ENCODE results near the gene BTG4. TPM values are rescaled to one million over a fixed set of nuclear protein-coding genes. Genes with fewer than 3 reads are reported as not detected.

Gene BTG4
- total RNA-seq, 1 experiment from 2014 or later = not detected

DNA sequence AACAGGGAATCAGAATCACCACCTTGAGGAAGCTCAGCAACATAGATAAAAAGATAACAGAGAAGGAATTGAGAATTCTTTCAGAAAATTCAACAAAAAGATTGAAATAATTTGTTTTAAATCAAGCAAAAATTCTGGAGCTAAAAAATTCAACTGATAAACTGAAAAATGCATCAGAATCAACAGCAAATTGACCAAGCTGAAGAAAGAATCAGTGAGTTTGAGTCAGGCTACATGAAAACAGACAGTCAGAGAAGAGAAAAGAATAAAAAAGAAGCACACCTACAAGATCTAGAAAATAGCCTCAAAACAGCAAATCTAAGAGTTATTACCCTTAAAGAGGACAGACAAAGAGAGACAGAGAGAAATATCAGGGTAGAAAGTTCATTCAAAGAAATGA, 28.8 kb downstream of the BTG4 start:
- CTCF ChIA-PET = interaction anchor here (2.0 kb wide), 1 partner anchor 28 kb away, joined by 7 read pairs; no protein-coding TSS in a partner anchor
- POLR2A ChIA-PET = no interaction called here
- no peak for TF ChIP-seq FOXJ3 (CRISPR knock-in tag; IDR thresholded peaks at IDR 0.05; ENCODE audit: borderline replicate concordance)
- TF ChIP-seq, protein P1, sequence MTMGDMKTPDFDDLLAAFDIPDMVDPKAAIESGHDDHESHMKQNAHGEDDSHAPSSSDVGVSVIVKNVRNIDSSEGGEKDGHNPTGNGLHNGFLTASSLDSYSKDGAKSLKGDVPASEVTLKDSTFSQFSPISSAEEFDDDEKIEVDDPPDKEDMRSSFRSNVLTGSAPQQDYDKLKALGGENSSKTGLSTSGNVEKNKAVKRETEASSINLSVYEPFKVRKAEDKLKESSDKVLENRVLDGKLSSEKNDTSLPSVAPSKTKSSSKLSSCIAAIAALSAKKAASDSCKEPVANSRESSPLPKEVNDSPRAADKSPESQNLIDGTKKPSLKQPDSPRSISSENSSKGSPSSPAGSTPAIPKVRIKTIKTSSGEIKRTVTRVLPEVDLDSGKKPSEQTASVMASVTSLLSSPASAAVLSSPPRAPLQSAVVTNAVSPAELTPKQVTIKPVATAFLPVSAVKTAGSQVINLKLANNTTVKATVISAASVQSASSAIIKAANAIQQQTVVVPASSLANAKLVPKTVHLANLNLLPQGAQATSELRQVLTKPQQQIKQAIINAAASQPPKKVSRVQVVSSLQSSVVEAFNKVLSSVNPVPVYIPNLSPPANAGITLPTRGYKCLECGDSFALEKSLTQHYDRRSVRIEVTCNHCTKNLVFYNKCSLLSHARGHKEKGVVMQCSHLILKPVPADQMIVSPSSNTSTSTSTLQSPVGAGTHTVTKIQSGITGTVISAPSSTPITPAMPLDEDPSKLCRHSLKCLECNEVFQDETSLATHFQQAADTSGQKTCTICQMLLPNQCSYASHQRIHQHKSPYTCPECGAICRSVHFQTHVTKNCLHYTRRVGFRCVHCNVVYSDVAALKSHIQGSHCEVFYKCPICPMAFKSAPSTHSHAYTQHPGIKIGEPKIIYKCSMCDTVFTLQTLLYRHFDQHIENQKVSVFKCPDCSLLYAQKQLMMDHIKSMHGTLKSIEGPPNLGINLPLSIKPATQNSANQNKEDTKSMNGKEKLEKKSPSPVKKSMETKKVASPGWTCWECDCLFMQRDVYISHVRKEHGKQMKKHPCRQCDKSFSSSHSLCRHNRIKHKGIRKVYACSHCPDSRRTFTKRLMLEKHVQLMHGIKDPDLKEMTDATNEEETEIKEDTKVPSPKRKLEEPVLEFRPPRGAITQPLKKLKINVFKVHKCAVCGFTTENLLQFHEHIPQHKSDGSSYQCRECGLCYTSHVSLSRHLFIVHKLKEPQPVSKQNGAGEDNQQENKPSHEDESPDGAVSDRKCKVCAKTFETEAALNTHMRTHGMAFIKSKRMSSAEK (CRISPR knock-in tag; IDR thresholded peaks at IDR 0.05; ENCODE audit: borderline replicate concordance) = no peak
- TF ChIP-seq, protein P2, sequence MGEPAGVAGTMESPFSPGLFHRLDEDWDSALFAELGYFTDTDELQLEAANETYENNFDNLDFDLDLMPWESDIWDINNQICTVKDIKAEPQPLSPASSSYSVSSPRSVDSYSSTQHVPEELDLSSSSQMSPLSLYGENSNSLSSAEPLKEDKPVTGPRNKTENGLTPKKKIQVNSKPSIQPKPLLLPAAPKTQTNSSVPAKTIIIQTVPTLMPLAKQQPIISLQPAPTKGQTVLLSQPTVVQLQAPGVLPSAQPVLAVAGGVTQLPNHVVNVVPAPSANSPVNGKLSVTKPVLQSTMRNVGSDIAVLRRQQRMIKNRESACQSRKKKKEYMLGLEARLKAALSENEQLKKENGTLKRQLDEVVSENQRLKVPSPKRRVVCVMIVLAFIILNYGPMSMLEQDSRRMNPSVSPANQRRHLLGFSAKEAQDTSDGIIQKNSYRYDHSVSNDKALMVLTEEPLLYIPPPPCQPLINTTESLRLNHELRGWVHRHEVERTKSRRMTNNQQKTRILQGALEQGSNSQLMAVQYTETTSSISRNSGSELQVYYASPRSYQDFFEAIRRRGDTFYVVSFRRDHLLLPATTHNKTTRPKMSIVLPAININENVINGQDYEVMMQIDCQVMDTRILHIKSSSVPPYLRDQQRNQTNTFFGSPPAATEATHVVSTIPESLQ (CRISPR knock-in tag; IDR thresholded peaks at IDR 0.05) = no peak
- TF ChIP-seq ARID4B (CRISPR knock-in tag; IDR thresholded peaks at IDR 0.05; ENCODE audit: borderline replicate concordance) = no peak
- no peak for TF ChIP-seq TP53 (CRISPR knock-in tag; IDR thresholded peaks at IDR 0.05)

GRCh38 chr11:111479666-111480065, 32.5 kb downstream of the BTG4 start:
- Mint-ChIP-seq H3K4me3 (no peak overlapping the region), H3K4me1 (no peaks in the 10 kb centered on the region), H3K9me3 (peaks cover 17% of the 10 kb centered on the region), H3K27me3 (ENCODE audit: low read depth) (peaks cover 4% of the 10 kb centered on the region), H3K27ac (no peak overlapping the region), H3K36me3 (no peaks in the 10 kb centered on the region; the same call in 1 of the 2 replicates)
- POLR2A ChIA-PET = no interaction called here
- ATAC-seq (no peak), DNase-seq (ENCODE audit: low spot score) (no peak)
- no peak for TF ChIP-seq IRF2 (CRISPR knock-in tag; IDR thresholded peaks at IDR 0.05; ENCODE audit: borderline replicate concordance, low read depth)
- no peak for TF ChIP-seq PRRX2 (CRISPR knock-in tag; IDR thresholded peaks at IDR 0.05)
- no peak for TF ChIP-seq RORB (CRISPR knock-in tag; IDR thresholded peaks at IDR 0.05)
- no peak for TF ChIP-seq EMX1 (CRISPR knock-in tag; IDR thresholded peaks at IDR 0.05)
- no peak for TF ChIP-seq E2F5 (CRISPR knock-in tag; IDR thresholded peaks at IDR 0.05)
- no peak for TF ChIP-seq AFF4 (CRISPR knock-in tag; IDR thresholded peaks at IDR 0.05; ENCODE audit: borderline replicate concordance)
- no peak for TF ChIP-seq MYBL2 (CRISPR knock-in tag; IDR thresholded peaks at IDR 0.05)
- TF ChIP-seq, protein P3, sequence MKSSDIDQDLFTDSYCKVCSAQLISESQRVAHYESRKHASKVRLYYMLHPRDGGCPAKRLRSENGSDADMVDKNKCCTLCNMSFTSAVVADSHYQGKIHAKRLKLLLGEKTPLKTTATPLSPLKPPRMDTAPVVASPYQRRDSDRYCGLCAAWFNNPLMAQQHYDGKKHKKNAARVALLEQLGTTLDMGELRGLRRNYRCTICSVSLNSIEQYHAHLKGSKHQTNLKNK (CRISPR knock-in tag; IDR thresholded peaks at IDR 0.05) = no peak
- TF ChIP-seq, protein P4, sequence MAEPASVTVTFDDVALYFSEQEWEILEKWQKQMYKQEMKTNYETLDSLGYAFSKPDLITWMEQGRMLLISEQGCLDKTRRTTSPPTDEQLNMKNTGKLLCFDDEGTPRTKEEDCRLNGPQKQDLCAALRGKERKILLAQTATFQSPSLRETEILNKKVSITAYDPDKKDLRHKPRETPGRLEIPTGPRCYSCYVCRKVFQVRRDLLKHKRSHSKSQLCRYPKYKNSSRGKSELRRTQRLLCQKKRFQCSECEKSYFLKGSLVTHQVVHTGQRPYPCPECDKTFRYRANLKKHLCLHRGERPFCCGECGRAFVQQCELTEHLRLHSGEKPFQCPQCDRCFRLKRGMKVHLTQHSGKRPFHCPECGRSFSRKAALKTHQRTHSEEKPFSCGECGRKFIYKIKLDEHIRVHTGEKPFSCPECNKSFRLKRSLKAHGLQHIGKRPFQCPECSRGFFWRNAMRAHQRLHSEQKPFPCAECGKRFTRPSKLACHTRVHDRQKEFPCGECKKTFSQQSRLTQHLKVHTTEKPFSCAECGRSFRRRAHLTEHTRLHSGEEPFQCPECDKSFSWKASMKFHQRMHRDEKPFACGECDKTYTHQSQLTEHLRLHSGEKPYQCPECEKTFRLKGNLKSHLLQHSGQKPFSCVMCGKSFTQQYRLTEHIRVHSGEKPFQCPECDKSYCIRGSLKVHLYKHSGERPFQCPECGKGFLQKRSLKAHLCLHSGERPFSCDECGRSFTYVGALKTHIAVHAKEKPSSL (CRISPR knock-in tag; conservative IDR thresholded peaks at IDR 0.05) = no peak
- no peak for TF ChIP-seq ZNF416 (CRISPR knock-in tag; IDR thresholded peaks at IDR 0.05)
- TF ChIP-seq ZNF121 (CRISPR knock-in tag; IDR thresholded peaks at IDR 0.05) = no peak
- CTCF ChIA-PET = interaction anchor here (0.8 kb wide), 1 partner anchor 335 kb away, joined by 3 read pairs; no protein-coding TSS in a partner anchor

More for the DNA sequence above, 28.8 kb downstream of the BTG4 start:
- Mint-ChIP-seq H3K27me3 (ENCODE audit: low read depth) (peaks cover 4% of the 10 kb centered on the region), H3K4me1 (no peaks in the 10 kb centered on the region), H3K9me3 (peaks cover 28% of the 10 kb centered on the region), H3K36me3 (peaks cover 3% of the 10 kb centered on the region; the same call in 1 of the 2 replicates), H3K4me3 (no peak overlapping the region), H3K27ac (no peak overlapping the region)
- ATAC-seq (no peak), DNase-seq (ENCODE audit: low spot score) (no peak)
